Stimulated activated CD4-positive, alpha-beta T cell treated with anti-CD3 and anti-CD28 coated beads, Interleukin-4, amount 100 ng/mL, for 4 hours (primary cell): ENCODE data around the gene MSH5.

Source experiments
- DNase-seq, 2 experiments: peaks; one replicate each; pipeline ENCODE4 v3.0.0-alpha.2; 2020

The MSH5 gene

DNA sequence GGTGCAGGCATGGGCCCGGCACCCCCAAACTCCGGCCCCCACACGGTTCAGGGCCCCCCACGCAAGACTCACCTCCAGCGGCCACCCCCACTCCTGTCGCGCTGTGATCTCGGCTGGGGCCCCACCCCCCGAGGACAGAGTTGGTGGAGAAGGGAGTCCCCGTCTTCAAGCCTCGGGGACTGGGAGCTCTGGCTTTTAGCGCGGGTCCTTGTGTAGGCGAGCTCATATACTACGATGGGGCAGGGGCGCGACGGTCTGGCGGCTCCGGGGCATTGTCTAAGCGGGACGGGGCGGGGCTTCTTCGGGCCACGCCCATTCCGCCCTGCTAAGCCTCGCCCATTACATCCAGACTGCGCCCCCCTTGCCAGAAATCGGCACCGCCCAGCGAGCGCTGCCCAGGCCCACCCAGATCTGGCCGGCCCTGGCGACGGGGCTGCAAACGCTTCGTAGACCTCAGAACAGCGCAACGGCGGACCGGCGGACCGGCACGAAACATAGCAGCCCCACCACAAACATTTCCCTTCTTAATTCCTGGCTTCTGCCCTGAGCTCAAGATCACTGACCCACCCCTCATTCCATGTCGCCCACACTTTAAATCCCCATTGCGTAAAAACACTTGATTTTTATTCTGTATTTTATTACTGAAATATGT, 9.7 kb upstream of the MSH5 start:
- peak; percentile 53 to 66 for DNase-seq

DNA sequence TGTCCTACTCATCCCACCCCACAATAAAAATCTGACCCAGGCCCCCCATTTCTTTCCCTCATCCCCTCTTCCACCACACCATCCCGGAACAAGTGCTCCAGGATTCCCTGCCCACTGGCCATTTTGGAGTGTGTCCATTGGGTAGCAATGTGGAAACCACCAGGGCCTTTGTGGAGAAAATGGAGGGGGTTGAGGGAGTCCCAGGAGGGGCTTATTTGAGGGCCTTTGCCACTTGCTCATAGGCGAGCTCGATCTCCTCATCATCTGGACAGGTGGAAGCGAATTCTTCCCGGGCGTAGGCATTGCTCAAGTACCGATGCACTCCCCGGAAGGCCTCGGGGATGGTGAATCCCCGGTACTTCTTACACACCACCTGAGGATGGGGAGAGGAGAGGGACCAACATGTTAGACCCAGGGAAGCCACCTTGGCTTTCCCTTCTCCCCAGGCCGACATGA, 9.1 kb upstream of the MSH5 start:
- no peak for DNase-seq

DNA sequence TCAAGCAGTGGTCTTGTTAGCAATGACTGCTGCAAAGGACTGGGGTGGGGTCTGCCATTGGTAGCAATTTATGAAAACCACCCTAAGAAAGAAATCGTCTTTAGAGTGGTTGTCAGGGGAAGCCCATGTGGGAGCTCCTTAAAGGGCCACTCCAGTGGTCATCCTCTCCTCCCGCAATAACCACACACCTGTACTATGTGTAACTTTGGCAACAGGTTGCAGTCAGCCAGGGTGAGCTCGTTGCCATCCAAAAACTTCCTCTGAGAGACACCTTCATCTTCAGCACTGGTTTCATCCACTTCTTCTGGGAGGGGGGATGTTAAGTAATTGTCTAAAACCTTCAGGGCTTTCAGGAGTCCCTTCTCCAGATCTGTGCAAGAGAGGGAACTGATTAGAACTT, 7.8 kb upstream of the MSH5 start:
- DNase-seq, result no peak

DNA sequence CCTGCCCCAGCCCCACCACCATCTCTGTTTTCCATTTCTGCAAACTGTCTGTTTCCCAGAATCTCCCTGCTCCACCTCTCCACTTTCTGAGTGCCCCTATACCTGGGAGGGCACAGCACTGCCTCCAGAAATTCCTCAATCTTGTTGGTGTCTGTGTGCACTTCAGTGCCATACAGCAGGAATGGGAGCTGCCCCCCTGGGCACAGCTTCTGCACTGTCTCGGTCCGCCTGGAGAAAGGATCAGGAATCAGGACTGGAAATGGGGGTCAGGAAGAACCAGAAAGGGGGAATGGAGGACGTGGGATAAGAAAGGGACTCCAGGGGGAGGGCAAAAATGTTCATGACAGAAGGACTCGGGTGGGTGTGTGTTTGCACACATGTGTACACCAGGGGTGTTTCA, 6.1 kb upstream of the MSH5 start:
- no peak for DNase-seq

GRCh38 chr6:31734247-31734820, 5.5 kb upstream of the MSH5 start:
- no peak for DNase-seq

GRCh38 chr6:31734821-31735406, 4.9 kb upstream of the MSH5 start:
- DNase-seq, result peak; percentile 38 to 58

DNA sequence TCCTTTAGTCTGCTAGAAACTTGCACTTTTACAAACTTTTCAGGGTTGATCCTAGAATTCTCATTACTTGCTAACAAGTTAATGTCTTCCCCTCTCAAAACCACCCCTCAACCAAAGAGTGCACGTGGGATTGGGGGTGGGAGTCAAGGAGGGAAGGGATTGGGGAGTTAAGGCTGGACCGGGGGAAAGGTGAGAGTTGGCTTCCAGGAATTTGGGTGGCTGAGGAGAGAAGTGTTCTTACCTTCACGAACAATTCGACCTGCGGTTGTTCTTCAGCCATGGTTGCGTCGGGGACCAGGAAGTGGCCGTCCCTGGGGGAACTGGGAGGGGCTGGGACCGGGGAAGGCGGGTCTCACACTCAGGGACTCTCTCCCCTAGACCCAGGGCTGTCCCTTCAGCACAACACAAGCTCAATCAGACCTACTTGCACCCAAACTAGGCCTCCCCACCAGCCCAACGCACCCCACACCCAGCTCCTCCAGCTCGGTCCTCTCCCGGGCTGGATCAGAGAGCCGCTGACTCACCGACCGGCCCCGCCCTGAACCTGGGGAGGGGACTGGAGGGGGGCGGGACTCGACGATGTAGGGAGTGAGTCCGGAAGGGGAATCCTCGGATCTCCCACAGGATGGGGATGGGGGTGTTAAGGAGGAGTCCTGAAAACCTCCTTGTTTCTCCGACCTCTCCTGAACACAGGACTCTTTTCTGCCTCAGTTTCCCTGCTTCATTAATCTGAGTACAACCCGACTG, 3.6 kb upstream of the MSH5 start, which contains the start of gene CLIC1:
CLIC1 (minus strand) TSS at position 510 of the 747 bp plus-strand sequence; CDS start at position 280, 230 bp downstream.
- peak; percentile 78 to 79 for DNase-seq

- no peak for DNase-seq
Observed at GRCh38 chr6:31736768-31737314, 3.0 kb upstream of the MSH5 start.

DNA sequence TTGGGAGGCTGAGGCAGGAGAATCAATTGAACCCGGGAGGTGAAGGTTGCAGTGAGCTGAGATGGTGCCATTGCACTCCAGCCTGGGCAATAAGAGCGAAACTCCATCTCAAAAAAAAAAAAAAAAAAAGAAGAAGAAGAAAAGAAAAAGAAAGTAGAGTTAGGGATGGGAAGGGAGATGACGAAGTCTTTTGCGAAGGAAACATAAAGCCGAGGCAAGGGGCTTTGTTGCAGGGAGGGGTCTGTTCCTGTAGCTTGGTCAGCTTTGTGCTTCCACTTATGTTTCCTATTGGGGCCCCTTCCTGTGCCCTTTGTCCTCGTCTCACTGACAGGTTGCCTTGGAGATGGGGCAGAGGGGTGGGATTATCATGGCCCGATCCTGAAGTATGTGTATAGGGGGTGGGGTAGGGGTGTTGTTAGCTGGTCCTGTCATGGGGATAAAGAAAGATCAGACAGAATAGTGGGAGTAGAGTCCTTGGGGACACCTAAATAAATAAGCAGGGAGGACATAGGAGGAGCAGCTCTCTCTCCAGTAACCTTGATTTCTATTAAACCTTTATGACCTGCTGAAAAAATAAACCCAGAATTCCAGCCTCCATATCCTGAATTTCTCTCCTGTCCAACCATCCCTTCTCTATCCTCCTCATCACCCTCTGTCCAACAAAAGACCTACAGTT, 2.4 kb upstream of the MSH5 start:
- DNase-seq, result no peak

DNA sequence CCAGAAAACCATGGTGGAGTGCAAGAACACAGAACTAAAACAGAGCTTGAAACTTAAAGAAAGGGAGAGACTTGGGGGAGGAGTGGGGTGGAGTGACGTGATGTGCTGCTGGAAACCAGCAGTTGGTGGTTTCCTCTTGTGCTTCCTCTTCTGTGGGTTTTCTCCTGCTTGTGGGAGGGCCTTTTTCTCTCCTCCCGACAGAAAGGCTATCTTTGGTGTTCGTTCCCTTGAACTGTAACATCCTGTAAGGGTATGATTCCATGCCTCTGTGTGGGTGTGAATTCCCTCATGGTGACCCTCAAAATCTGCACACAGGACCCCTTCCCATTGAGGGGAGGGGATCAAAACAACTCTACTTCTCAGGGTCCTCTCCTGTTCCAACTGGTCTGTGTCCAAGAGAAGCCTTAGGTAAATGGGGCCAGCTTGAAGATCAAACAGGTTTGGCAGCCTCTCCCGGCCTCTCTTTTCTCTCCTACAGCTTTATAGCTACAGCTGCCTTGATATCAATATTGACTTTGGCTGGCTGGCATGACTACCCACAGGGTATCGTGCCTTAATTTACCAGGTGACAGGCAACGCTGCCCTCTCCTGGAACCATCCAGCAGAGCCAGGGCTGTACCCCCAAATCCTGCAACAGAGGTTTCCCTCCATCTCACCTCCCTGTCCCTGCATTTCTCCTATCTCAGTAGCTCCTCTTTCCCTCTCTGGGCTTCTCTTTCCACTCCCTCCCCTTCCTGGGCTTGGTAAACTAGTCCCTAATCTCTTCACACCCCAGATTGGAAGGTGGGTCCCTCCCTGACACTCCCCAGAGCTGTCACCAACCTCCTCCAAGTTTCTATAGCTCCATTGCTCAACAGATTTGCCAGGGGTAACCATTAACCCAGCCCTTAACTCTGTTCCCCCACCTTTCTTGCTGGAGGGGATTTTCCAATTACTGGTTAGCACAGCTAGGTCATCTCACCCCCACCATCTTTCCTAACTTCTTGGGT, 1.5 kb upstream of the MSH5 start:
- peak; percentile 30 to 71 for DNase-seq

GRCh38 chr6:31740397-31741223, 805 bp downstream of the MSH5 start:
- DNase-seq, result peak in 1 of 2 experiments; percentile 42

DNA sequence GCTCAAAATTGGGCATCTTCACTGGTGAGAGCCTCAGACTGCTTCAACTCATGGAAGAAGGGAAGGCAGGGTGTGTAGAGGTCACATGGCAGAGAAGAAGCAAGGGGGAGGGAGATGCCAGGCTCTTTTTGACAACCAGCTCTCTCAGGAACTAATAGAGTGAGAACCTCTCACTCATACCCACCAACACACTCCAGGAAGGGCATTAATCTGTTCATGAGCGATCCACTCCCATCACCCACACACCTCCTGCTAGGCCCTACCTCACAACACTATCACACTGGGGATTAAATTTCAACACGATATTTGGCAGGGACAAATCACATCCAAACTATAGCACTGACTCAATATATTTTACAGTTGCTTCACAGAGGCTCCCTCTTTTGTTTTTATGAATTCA, 2.0 kb downstream of the MSH5 start:
- no peak for DNase-seq

DNA sequence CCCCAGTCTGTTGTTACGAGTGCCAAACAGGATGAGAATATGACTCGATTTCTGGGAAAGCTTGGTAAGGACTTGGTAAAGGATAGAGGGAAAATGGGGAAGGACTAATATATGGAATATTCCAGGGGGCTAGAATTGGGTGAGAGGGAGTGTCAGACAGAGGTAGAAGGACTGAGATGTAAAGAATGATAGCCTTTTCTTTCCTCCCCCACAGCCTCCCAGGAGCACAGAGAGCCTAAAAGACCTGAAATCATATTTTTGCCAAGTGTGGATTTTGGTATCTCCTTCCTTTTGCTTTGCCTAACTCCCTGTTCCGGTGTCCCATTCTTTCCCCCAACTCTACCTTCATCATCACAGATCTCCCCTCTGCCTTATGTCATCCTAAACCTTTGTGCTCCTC, 3.1 kb downstream of the MSH5 start:
- no peak for DNase-seq

DNA sequence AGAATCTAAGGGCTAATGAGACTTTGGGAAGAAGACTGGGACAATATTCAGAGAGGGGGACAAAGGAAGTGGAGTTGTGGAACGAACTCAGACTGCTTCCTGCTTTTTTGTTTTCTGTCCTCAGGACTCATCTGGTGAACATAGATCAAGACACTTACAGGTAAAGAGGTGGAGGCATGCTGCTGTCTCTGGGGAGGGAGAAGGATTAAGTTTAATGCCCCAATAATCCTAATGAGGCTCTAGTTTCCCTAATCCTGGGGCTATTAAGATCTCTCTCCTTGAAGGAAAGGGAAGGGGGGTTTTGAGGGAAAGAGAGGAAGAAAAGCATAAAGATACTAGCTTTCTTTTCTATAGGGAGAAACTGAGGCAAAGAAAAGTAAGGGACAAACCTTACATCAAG, 4.6 kb downstream of the MSH5 start:
- no peak for DNase-seq

DNA sequence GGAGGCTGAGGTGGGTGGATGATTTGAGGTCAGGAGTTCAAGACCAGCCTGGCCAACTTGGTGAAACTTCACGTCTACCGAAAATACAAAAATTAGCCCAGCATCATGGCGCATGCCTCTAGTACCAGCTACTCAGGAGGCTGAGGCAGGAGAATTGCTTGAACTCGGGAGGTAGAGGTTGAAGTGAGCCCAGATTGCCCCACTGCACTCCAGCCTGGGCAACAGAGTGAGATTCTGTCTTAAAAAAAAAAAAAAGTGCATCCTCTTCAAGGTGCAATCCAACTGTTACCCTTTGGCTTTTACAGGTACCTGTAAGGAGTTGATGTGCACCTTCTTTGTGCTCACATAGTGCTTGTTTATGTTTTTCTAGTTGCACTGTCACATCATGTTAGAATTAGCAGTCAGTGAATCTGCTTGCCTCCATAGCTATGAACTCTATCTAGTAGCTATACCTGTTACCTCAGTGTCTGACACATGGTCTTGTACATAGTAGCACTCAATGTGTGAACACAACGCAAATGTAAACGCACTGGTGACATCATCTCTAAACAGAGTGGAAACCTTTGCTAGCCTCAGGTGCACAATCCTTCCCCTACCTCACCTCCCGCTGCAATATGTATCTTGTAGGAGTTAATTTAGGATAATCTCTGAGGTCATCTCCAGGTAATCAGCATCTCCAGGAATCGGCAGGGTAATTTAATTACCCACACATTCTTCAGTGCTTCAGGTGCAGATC, 9.7 kb downstream of the MSH5 start:
- no peak for DNase-seq

GRCh38 chr6:31750411-31751022, 10.7 kb downstream of the MSH5 start:
- no peak for DNase-seq

DNA sequence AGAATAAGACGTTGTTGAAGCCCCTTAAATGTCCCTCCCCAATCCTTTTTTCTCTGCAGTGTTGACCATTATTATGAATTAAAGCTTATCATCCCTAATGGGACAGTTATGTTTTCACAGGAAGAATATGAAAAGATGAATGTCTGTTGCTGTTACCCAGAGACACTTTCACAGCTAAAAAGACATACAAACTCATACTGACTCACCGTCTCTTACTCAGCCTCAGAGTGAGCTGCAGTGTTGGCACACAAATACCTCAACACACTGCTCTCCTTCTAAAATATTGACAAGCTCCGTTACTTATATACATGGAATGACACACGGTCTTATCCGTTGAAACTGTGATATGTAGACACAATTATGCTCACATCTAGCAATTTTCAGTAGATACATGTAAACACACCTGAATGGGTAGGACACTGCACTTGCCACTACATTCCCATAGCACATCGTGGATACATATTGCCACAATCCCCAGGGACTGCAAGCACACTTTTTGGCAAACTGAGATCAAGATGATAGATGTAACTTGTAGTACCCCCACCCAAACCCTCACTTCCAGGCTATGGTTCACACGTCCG, 13.0 kb downstream of the MSH5 start:
- DNase-seq, result no peak

DNA sequence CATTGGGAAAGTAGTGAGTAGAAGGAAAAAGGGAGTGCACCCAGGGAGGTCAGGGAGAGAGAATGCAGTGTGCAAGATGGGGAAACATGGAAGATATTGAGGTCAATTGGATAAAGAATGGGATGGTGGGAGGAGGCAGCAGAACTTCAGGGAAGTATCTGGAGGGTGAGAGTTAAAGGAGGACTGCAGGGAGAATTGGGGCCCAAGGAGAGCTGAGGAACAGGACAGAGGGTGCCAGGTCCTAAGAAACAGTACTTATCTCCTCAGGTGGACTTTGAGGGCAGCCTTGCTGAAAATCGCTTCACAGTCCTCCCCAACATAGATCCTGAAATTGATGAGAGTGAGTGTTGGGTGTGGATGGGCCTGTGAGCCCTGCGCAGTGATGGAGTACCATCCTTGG, 18.5 kb downstream of the MSH5 start:
- no peak for DNase-seq

DNA sequence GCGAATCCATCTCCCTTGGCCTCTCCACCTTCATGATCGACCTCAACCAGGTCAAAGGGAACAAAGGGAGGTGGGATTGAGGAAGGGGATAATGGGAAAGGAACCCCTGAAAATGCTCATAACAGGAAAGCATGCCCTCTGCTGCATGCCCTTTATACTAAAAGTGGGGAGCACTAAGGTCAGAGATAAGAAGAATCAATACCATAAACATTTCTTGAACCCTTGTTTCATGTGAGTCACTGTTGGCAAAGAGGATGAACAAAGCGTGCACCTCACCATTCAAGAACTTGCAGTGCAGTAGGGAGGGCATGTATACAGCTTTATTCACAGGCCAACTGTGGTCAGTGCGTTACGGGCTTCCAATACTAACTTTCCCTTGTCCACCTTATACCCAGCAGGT, 21.0 kb downstream of the MSH5 start:
- no peak for DNase-seq
